ENCODE data around the gene TCEAL6.
A peak's percentile ranks its signal among the peaks of the same experiment; 100 is the strongest.
"Not testable (repeated sequence)": the region's sequence is repeated elsewhere in the genome, so short reads cannot be mapped to it uniquely, and the experiment has no call there.

TCEAL6 gene

DNA sequence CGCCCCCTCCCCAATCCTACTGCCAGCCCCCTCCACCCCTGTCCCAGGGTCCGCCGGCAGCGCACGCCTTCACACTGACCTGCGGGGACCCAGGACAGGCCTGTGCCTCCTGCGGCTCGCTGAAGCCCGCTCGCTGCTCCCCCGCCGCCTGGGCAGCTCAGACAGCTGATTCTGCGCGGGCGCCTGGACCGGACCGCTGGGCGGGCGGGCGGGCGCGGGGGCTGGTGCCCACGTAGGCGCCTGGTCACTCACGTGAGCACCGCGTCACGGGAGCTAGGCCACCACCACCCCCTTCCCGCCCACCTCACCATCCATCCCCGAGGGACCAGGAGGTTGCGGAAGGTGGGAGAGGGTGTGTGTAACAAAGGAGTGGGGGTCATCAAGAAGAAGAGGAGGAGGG, at the start of gene TCEAL6:
TSS of gene TCEAL6 (minus strand) at position 208 of the 400 bp plus-strand sequence.
- H3K9ac ChIP-seq (ENCODE audit: low read depth in 1 of 2, low read length in 2 of 2); H3K36me3 ChIP-seq (ENCODE audit: control insufficient read depth in 2 of 2, insufficient read depth in 2 of 2, low read length in 2 of 2); H3K27me3 ChIP-seq (ENCODE audit: control insufficient read depth in 2 of 2, insufficient read depth in 2 of 2, low read length in 2 of 2); H3K27ac ChIP-seq (ENCODE audit: low read depth in 2 of 2, low read length in 2 of 2); H3K4me3 ChIP-seq (ENCODE audit: low read length in 2 of 2); H3K4me1 ChIP-seq (ENCODE audit: control insufficient read depth in 2 of 2, insufficient read depth in 2 of 2, low read length in 2 of 2); H3K9me3 ChIP-seq (ENCODE audit: control insufficient read depth in 2 of 2, low read length in 2 of 2): not testable (repeated sequence)

- no peaks in the 10 kb centered on the region for H3K9me3 ChIP-seq (ENCODE audit: control insufficient read depth in 2 of 2, low read length in 2 of 2)
- no peak overlapping the region for H3K4me3 ChIP-seq (ENCODE audit: low read length in 2 of 2)
- H3K9ac ChIP-seq (ENCODE audit: low read depth in 1 of 2, low read length in 2 of 2): no peak overlapping the region
- no peaks in the 10 kb centered on the region for H3K36me3 ChIP-seq (ENCODE audit: control insufficient read depth in 2 of 2, insufficient read depth in 2 of 2, low read length in 2 of 2)
- H3K4me1 ChIP-seq (ENCODE audit: control insufficient read depth in 2 of 2, insufficient read depth in 2 of 2, low read length in 2 of 2): no peaks in the 10 kb centered on the region
- H3K27me3 ChIP-seq (ENCODE audit: control insufficient read depth in 2 of 2, insufficient read depth in 2 of 2, low read length in 2 of 2): no peaks in the 10 kb centered on the region
- H3K27ac ChIP-seq (ENCODE audit: low read depth in 2 of 2, low read length in 2 of 2): no peak overlapping the region
Observed at GRCh38 chrX:102185967-102186720, 43.9 kb upstream of the TCEAL6 start.

- Histone ChIP-seq H3K27me3 (ENCODE audit: control insufficient read depth in 2 of 2, insufficient read depth in 2 of 2, low read length in 2 of 2) (peaks cover 0 to 2% of the 10 kb centered on the region in 2 donors), H3K4me1 (ENCODE audit: control insufficient read depth in 2 of 2, insufficient read depth in 2 of 2, low read length in 2 of 2) (no peaks in the 10 kb centered on the region), H3K36me3 (ENCODE audit: control insufficient read depth in 2 of 2, insufficient read depth in 2 of 2, low read length in 2 of 2) (no peaks in the 10 kb centered on the region), H3K9ac (ENCODE audit: low read depth in 1 of 2, low read length in 2 of 2) (peak within 1 kb of the TSS in 1 of 2 donors; percentile 44), H3K4me3 (ENCODE audit: low read length in 2 of 2) (peak within 1 kb of the TSS; percentile 60 to 74), H3K9me3 (ENCODE audit: control insufficient read depth in 2 of 2, low read length in 2 of 2) (no peaks in the 10 kb centered on the region), H3K27ac (ENCODE audit: low read depth in 2 of 2, low read length in 2 of 2) (peak within 1 kb of the TSS in 1 of 2 donors; percentile 23)
Observed at GRCh38 chrX:102155806-102156179, 13.5 kb upstream of the TCEAL6 start, which contains the start of gene BEX5. Gene BEX5, minus strand, starts transcription at chrX:102155977. Its CDS starts 1,712 bp downstream, at chrX:102154265.

DNA sequence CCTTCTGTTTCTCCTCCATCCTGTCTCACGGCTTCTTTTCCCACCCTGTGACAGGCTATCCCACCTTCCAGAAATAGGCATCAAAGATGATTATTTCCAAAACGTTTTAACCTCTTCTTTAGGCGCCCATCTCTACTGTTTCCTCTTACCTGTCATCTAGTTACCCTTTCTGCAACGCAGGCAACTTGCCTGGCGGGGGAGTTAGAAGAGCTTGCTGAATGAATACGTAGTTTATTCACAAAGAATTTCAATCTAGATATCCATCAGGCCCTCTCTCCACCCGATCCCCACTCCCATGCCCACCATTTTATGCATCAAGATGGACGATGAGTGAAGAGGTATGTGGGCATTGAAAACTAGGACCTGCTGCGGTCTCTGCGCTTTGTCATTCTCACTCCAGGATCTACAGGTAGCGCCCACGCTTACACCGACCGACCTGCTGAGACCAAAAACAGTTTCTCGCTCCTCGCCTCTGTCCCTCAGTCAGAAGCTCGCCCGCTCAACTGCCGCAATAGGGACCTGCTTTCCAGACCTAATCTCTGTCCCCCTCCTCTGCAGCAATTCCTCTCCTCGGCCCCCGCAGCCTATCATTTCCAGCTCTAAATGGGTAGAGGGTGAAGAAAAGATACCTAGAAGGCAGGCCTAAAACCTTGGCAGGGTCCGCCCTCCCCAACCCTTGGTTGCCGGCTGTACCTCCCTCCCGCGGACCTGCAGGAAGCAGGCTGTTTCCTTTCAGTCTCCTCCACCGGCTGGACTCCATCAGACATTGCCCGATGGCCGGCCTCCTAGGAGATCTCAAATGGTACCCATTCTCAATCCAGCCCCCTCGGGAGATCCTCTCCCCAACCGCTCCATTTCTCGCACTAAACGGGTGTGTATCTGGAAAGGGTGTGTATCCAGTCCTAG, 12.9 kb upstream of the TCEAL6 start:
- peak overlapping the region in 1 of 2 donors; percentile 23 for H3K27ac ChIP-seq (ENCODE audit: low read depth in 2 of 2, low read length in 2 of 2)
- peak overlapping the region in 1 of 2 donors; percentile 44 for H3K9ac ChIP-seq (ENCODE audit: low read depth in 1 of 2, low read length in 2 of 2)

DNA sequence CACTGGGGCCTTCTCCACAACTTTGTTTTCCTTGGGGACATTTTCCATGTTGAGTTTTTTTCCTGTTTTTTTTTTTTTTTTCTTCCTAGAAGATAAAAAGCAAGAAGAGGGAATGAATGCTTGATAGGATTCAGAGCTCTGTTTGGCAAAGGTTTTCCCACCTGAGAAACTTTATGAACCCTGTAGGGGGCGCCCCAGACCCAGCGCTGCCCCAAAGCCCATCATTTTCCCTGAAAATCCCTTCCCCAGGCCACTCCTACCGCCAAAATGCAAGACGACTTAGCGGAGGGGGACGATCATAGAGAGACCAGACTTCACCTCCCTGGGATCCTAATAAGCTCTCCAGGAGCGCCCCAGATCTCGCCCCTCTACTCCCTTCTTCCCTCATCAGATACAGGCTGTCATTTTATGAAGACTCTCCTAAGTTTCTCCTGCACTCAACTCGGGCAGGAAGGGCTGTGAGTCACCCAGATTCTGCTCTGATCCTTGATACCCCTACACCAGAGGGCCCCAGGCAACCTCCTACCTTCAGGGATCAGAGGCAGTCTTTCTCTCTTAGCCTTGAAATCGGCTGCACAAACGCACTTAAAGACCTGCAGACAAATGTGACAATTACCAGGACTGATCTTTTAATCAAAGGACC, 12.1 kb upstream of the TCEAL6 start:
- no peak overlapping the region for H3K9ac ChIP-seq (ENCODE audit: low read depth in 1 of 2, low read length in 2 of 2)
- no peak overlapping the region for H3K4me3 ChIP-seq (ENCODE audit: low read length in 2 of 2)
- no peaks in the 10 kb centered on the region for H3K36me3 ChIP-seq (ENCODE audit: control insufficient read depth in 2 of 2, insufficient read depth in 2 of 2, low read length in 2 of 2)
- no peak overlapping the region for H3K27ac ChIP-seq (ENCODE audit: low read depth in 2 of 2, low read length in 2 of 2)
- peaks cover 0 to 2% of the 10 kb centered on the region in 2 donors for H3K27me3 ChIP-seq (ENCODE audit: control insufficient read depth in 2 of 2, insufficient read depth in 2 of 2, low read length in 2 of 2)
- no peaks in the 10 kb centered on the region for H3K4me1 ChIP-seq (ENCODE audit: control insufficient read depth in 2 of 2, insufficient read depth in 2 of 2, low read length in 2 of 2)
- no peaks in the 10 kb centered on the region for H3K9me3 ChIP-seq (ENCODE audit: control insufficient read depth in 2 of 2, low read length in 2 of 2)

More for the DNA sequence above, 12.9 kb upstream of the TCEAL6 start:
- peaks cover 0 to 2% of the 10 kb centered on the region in 2 donors for H3K27me3 ChIP-seq (ENCODE audit: control insufficient read depth in 2 of 2, insufficient read depth in 2 of 2, low read length in 2 of 2)
- no peaks in the 10 kb centered on the region for H3K9me3 ChIP-seq (ENCODE audit: control insufficient read depth in 2 of 2, low read length in 2 of 2)
- no peaks in the 10 kb centered on the region for H3K4me1 ChIP-seq (ENCODE audit: control insufficient read depth in 2 of 2, insufficient read depth in 2 of 2, low read length in 2 of 2)
- H3K36me3 ChIP-seq (ENCODE audit: control insufficient read depth in 2 of 2, insufficient read depth in 2 of 2, low read length in 2 of 2): no peaks in the 10 kb centered on the region
- peak overlapping the region; percentile 60 to 74 for H3K4me3 ChIP-seq (ENCODE audit: low read length in 2 of 2)

DNA sequence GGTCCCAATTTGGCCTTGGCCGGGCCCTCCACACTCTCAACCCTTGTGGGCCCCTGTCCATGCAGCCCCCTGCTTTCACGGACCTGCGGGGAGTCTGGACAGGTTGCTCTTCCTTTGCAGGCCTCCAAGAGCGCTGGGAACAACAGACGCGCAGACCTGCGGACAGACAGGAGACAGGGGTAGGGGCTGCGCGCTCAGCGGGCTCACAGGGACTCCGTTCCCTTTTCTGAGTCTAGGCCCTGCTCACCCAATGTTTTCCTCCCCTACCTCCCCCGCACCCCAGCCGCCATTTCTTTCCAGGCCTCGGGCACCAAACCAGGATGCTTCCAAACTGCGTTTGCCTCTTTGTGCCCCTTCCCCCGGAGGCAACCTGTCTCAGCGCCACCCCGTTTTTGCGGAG, 650 bp downstream of the TCEAL6 start:
- H3K27me3 ChIP-seq (ENCODE audit: control insufficient read depth in 2 of 2, insufficient read depth in 2 of 2, low read length in 2 of 2); H3K27ac ChIP-seq (ENCODE audit: low read depth in 2 of 2, low read length in 2 of 2); H3K4me3 ChIP-seq (ENCODE audit: low read length in 2 of 2); H3K4me1 ChIP-seq (ENCODE audit: control insufficient read depth in 2 of 2, insufficient read depth in 2 of 2, low read length in 2 of 2); H3K9ac ChIP-seq (ENCODE audit: low read depth in 1 of 2, low read length in 2 of 2); H3K36me3 ChIP-seq (ENCODE audit: control insufficient read depth in 2 of 2, insufficient read depth in 2 of 2, low read length in 2 of 2); H3K9me3 ChIP-seq (ENCODE audit: control insufficient read depth in 2 of 2, low read length in 2 of 2): not testable (repeated sequence)

GRCh38 chrX:102140876-102141275, 1.4 kb downstream of the TCEAL6 start:
- not testable (repeated sequence) for H3K4me1 ChIP-seq (ENCODE audit: control insufficient read depth in 2 of 2, insufficient read depth in 2 of 2, low read length in 2 of 2); H3K9ac ChIP-seq (ENCODE audit: low read depth in 1 of 2, low read length in 2 of 2); H3K27me3 ChIP-seq (ENCODE audit: control insufficient read depth in 2 of 2, insufficient read depth in 2 of 2, low read length in 2 of 2); H3K9me3 ChIP-seq (ENCODE audit: control insufficient read depth in 2 of 2, low read length in 2 of 2); H3K4me3 ChIP-seq (ENCODE audit: low read length in 2 of 2); H3K36me3 ChIP-seq (ENCODE audit: control insufficient read depth in 2 of 2, insufficient read depth in 2 of 2, low read length in 2 of 2); H3K27ac ChIP-seq (ENCODE audit: low read depth in 2 of 2, low read length in 2 of 2)

DNA sequence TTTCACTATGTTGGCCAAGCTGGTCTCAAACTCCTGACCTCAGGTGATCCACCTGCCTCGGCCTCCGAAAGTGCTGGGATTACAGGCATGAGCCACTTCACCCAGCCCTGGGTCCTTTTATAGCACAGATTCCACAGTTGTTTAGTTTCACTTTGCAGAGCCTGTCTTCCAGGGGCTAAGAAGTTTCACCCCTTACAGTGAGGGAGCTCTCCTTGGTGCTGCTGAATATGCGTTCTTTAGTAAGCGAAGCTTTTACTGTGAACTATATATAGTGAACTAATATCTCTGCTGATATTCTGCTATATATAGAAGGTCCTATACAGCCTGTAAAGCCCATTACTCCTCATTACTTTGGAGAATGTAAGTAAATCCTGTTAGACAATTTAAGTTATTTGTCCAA, 4.2 kb downstream of the TCEAL6 start:
- Histone ChIP-seq H3K36me3 (ENCODE audit: control insufficient read depth in 2 of 2, insufficient read depth in 2 of 2, low read length in 2 of 2) (no peaks in the 10 kb centered on the region), H3K9ac (ENCODE audit: low read depth in 1 of 2, low read length in 2 of 2) (no peak overlapping the region), H3K4me1 (ENCODE audit: control insufficient read depth in 2 of 2, insufficient read depth in 2 of 2, low read length in 2 of 2) (no peaks in the 10 kb centered on the region), H3K27me3 (ENCODE audit: control insufficient read depth in 2 of 2, insufficient read depth in 2 of 2, low read length in 2 of 2) (peaks cover 4 to 7% of the 10 kb centered on the region in 2 donors), H3K4me3 (ENCODE audit: low read length in 2 of 2) (no peak overlapping the region), H3K27ac (ENCODE audit: low read depth in 2 of 2, low read length in 2 of 2) (no peak overlapping the region), H3K9me3 (ENCODE audit: control insufficient read depth in 2 of 2, low read length in 2 of 2) (no peaks in the 10 kb centered on the region)

DNA sequence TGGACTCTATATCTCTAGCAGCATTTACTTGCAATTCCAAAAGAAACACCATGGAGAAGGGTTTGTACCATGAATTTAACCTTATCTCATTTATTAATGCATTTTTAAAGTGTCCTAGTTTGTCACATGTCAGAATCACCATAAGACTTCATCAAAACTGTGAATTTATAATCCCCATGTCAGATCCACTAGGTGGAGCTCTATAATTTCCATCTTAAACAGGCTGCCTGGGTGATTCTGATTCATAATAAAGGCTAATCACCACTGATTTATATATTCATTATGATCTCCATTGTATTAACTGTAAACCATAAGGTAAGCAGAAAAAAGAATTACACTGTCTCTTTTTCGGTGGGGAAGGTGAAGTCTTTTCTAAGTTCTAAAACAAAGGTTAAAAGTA, 12.8 kb downstream of the TCEAL6 start:
- no peaks in the 10 kb centered on the region for H3K9me3 ChIP-seq (ENCODE audit: control insufficient read depth in 2 of 2, low read length in 2 of 2)
- H3K9ac ChIP-seq (ENCODE audit: low read depth in 1 of 2, low read length in 2 of 2): no peak overlapping the region
- no peaks in the 10 kb centered on the region for H3K36me3 ChIP-seq (ENCODE audit: control insufficient read depth in 2 of 2, insufficient read depth in 2 of 2, low read length in 2 of 2)
- no peaks in the 10 kb centered on the region for H3K4me1 ChIP-seq (ENCODE audit: control insufficient read depth in 2 of 2, insufficient read depth in 2 of 2, low read length in 2 of 2)
- no peak overlapping the region for H3K27ac ChIP-seq (ENCODE audit: low read depth in 2 of 2, low read length in 2 of 2)
- no peak overlapping the region for H3K4me3 ChIP-seq (ENCODE audit: low read length in 2 of 2)
- peaks cover 9 to 15% of the 10 kb centered on the region in 2 donors for H3K27me3 ChIP-seq (ENCODE audit: control insufficient read depth in 2 of 2, insufficient read depth in 2 of 2, low read length in 2 of 2)

- Histone ChIP-seq H3K9ac (ENCODE audit: low read depth in 1 of 2, low read length in 2 of 2) (no peak overlapping the region), H3K27me3 (ENCODE audit: control insufficient read depth in 2 of 2, insufficient read depth in 2 of 2, low read length in 2 of 2) (peaks cover 7% of the 10 kb centered on the region in 2 donors), H3K36me3 (ENCODE audit: control insufficient read depth in 2 of 2, insufficient read depth in 2 of 2, low read length in 2 of 2) (no peaks in the 10 kb centered on the region), H3K4me3 (ENCODE audit: low read length in 2 of 2) (no peak overlapping the region), H3K4me1 (ENCODE audit: control insufficient read depth in 2 of 2, insufficient read depth in 2 of 2, low read length in 2 of 2) (no peaks in the 10 kb centered on the region), H3K9me3 (ENCODE audit: control insufficient read depth in 2 of 2, low read length in 2 of 2) (no peaks in the 10 kb centered on the region), H3K27ac (ENCODE audit: low read depth in 2 of 2, low read length in 2 of 2) (no peak overlapping the region)
Observed at GRCh38 chrX:102126863-102127262, 15.4 kb downstream of the TCEAL6 start.
